ENCODE measurements around the gene GABBR2.

GABBR2 gene

DNA sequence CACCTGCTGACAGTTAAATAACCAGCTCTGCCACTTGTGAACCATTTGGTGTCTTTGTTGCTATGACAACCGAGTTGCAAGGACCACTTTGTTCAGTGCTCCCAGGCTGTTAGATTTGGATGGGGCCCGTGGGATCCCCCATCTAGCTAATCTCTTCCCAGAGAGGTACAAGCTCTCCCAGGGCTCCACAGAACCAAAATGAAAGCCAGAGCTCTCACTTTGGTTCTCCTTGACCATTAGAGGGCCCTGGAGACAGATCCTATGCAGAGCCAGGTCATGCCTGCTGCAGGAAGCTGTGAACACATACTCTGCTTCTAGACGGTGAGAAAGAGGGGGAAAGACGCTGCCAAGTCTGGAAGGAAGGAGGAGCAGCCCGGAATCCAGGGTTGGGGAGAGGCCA is 224.6 kb downstream of the GABBR2 start:
- Histone ChIP-seq H3K27ac (ENCODE audit: poor library complexity, severe bottlenecking) (no peak overlapping the region), H3K36me3 (ENCODE audit: low read depth) (no peaks in the 10 kb centered on the region), H3K9me3 (ENCODE audit: severe bottlenecking) (no peaks in the 10 kb centered on the region), H3K4me1 (ENCODE audit: insufficient read depth, poor library complexity, severe bottlenecking) (peaks cover 35% of the 10 kb centered on the region), H3K4me3 (ENCODE audit: severe bottlenecking) (no peak overlapping the region), H3K27me3 (ENCODE audit: insufficient read depth, poor library complexity, severe bottlenecking) (no peaks in the 10 kb centered on the region)
- TF ChIP-seq, protein P1, sequence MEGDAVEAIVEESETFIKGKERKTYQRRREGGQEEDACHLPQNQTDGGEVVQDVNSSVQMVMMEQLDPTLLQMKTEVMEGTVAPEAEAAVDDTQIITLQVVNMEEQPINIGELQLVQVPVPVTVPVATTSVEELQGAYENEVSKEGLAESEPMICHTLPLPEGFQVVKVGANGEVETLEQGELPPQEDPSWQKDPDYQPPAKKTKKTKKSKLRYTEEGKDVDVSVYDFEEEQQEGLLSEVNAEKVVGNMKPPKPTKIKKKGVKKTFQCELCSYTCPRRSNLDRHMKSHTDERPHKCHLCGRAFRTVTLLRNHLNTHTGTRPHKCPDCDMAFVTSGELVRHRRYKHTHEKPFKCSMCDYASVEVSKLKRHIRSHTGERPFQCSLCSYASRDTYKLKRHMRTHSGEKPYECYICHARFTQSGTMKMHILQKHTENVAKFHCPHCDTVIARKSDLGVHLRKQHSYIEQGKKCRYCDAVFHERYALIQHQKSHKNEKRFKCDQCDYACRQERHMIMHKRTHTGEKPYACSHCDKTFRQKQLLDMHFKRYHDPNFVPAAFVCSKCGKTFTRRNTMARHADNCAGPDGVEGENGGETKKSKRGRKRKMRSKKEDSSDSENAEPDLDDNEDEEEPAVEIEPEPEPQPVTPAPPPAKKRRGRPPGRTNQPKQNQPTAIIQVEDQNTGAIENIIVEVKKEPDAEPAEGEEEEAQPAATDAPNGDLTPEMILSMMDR (IDR thresholded peaks at IDR 0.05; ENCODE audit: poor library complexity, severe bottlenecking): no peak
- ATAC-seq (ENCODE audit: low read depth) (no peak), DNase-seq (ENCODE audit: low spot score) (no peak)

DNA sequence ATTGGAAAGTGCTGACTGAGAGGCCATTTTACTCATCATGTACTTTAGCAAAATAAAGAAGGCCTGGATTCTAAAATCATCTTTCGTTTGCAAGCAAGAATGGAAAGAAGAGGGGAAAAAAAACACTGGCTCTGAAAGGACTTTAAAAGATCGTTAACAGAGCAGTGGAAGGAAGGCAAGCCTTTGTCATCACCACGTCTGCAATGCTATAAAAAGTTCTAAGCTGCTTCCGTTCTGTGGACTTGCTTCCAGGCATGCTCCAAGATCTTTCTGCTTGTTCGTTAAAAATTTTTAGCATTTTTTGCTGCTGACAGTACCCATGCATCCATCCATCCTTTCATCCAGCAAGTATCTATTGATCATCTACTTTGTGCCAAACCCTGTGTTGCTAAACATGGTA is 226.5 kb downstream of the GABBR2 start:
- TF ChIP-seq, protein P1 (IDR thresholded peaks at IDR 0.05; ENCODE audit: poor library complexity, severe bottlenecking): no peak
- Histone ChIP-seq H3K36me3 (ENCODE audit: low read depth) (no peaks in the 10 kb centered on the region), H3K4me1 (ENCODE audit: insufficient read depth, poor library complexity, severe bottlenecking) (peaks cover 24% of the 10 kb centered on the region), H3K9me3 (ENCODE audit: severe bottlenecking) (no peaks in the 10 kb centered on the region), H3K27ac (ENCODE audit: poor library complexity, severe bottlenecking) (peak overlapping the region; percentile 52), H3K4me3 (ENCODE audit: severe bottlenecking) (no peak overlapping the region), H3K27me3 (ENCODE audit: insufficient read depth, poor library complexity, severe bottlenecking) (no peaks in the 10 kb centered on the region)
- DNase-seq (ENCODE audit: low spot score): no peak
- ATAC-seq (ENCODE audit: low read depth): no peak

DNA sequence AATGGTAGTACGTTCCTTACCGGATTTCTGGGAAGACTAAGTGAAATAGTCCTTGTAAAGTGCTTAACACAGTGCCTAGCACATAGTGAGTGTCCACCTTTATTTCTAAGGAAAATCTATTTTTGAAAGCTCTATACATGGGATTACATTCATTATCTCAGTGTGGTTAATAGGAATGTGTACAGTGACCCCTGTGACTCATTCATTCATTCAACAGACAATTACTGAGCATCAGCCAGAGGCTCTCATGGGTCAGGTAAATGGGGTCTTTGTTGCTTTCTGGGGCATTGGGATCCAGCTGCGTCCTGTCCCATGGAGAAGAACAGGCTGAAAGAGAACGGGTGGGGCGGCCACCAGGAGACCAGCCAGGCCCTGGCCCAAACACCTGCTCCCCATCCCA is 227.1 kb downstream of the GABBR2 start:
- Histone ChIP-seq H3K27ac (ENCODE audit: poor library complexity, severe bottlenecking) (peak overlapping the region; percentile 52), H3K4me1 (ENCODE audit: insufficient read depth, poor library complexity, severe bottlenecking) (peaks cover 24% of the 10 kb centered on the region), H3K36me3 (ENCODE audit: low read depth) (no peaks in the 10 kb centered on the region), H3K27me3 (ENCODE audit: insufficient read depth, poor library complexity, severe bottlenecking) (no peaks in the 10 kb centered on the region), H3K9me3 (ENCODE audit: severe bottlenecking) (no peaks in the 10 kb centered on the region), H3K4me3 (ENCODE audit: severe bottlenecking) (no peak overlapping the region)
- DNase-seq (ENCODE audit: low spot score) (no peak), ATAC-seq (ENCODE audit: low read depth) (no peak)
- TF ChIP-seq, protein P1 (IDR thresholded peaks at IDR 0.05; ENCODE audit: poor library complexity, severe bottlenecking): no peak

DNA sequence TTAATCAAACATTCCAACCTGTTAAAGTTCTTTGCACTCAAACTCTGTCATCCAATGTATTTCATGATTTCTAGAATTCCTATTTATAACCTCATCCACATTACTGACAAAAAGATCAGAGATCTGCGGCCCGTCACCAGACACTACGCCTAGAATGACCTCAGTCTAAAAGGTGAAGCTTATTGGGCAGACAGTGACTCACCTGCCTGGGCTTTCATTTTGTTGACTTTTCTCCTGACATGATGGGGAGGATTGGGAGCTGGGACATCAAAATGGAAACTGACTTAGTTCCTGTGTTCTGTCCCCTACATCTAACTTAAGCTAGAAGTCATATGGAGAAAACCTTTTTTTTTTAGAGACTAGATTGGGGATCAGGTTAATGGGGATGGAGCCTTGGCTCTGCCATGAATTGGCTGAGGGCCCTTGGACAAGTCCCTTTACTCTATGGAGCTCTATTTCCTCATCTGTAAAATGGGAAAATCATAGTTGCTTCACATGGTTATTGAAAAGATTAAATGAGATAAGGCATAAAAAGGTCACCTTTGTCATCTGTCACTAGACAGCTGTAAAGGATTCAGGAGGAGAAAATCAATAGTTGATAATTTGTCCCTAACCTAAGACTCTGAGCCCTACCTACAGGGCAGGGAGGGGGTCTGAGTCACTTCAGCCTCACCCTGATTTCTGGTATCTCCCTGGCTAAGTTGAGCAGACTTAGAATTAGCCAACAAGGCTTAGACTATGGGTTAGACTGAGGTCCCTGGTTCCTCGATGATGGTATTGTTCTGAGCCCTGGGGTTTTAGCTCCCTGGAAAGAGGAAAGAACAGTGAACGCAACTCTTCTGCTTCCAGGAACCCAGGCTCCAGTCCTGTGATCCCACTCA is 228.5 kb downstream of the GABBR2 start:
- DNase-seq (ENCODE audit: low spot score) (no peak), ATAC-seq (ENCODE audit: low read depth) (peak; percentile 81)
- H3K27ac ChIP-seq (ENCODE audit: poor library complexity, severe bottlenecking): peak overlapping the region; percentile 52
- no peak overlapping the region for H3K4me3 ChIP-seq (ENCODE audit: severe bottlenecking)
- TF ChIP-seq, protein P1 (IDR thresholded peaks at IDR 0.05; ENCODE audit: poor library complexity, severe bottlenecking): no peak
- no peaks in the 10 kb centered on the region for H3K9me3 ChIP-seq (ENCODE audit: severe bottlenecking)
- H3K27me3 ChIP-seq (ENCODE audit: insufficient read depth, poor library complexity, severe bottlenecking): no peaks in the 10 kb centered on the region
- peaks cover 24% of the 10 kb centered on the region for H3K4me1 ChIP-seq (ENCODE audit: insufficient read depth, poor library complexity, severe bottlenecking)
- no peaks in the 10 kb centered on the region for H3K36me3 ChIP-seq (ENCODE audit: low read depth)

DNA sequence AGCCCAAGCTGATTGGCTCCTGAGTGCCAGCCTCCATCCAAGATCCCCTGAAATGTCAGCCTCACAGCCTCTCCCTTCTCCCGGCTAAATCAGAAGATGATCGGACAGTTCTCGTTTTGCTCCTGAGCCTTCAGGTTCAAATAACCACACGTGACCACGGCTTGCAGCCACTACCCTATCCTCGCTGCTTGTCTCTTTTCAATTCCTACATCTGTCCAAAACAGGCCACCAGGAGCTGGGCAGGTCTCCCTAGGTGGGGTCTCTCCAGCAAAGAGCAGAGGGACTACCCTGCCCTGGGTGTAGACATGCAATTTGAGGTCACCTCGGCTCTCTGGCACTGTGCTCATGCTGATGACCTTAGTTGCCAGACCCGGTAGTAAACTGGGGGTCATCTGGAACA is 229.3 kb downstream of the GABBR2 start:
- peaks cover 24% of the 10 kb centered on the region for H3K4me1 ChIP-seq (ENCODE audit: insufficient read depth, poor library complexity, severe bottlenecking)
- no peaks in the 10 kb centered on the region for H3K9me3 ChIP-seq (ENCODE audit: severe bottlenecking)
- peak overlapping the region; percentile 52 for H3K27ac ChIP-seq (ENCODE audit: poor library complexity, severe bottlenecking)
- H3K27me3 ChIP-seq (ENCODE audit: insufficient read depth, poor library complexity, severe bottlenecking): no peaks in the 10 kb centered on the region
- TF ChIP-seq, protein P1 (IDR thresholded peaks at IDR 0.05; ENCODE audit: poor library complexity, severe bottlenecking): no peak
- no peaks in the 10 kb centered on the region for H3K36me3 ChIP-seq (ENCODE audit: low read depth)
- DNase-seq (ENCODE audit: low spot score) (no peak), ATAC-seq (ENCODE audit: low read depth) (no peak)
- no peak overlapping the region for H3K4me3 ChIP-seq (ENCODE audit: severe bottlenecking)
